ENCODE measurements around the gene TMEM250.

DNA sequence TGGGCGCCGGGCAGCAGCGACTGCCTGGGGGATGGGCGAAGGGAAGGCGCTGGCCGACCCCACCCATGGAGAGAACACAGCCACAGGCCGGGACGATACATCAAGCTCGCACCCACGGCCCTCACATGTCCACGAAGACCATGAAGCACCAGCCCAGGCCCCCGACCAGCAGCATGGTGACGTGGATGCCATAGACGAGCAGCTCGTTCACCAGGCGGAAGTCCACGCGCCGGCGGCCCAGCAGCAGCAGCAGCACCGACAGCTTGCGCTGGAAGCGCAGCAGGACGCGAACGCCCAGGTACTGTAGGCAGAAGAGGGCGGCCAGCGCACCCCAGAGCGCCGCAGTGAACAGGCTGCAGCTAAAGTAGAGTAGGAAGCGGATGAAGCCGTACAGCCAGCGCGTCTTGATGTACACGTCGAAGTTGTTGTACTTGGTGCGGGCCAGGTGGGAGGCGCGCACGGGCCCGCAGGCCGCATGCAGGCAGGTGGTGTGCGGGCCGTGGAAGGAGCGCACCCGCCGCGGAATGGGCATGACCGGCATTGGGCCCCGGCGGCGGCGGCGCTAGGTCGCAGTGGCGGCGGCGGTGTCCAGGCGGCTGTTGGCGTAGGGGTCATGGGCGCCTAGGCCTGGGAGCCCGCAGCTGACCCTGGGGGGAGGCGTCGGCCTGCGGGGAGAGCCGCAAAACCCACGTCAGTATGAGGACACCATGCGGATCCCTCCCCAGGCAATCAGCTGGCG lies 2.1 kb downstream of the TMEM250 start:
- TF ChIP-seq, protein P1, sequence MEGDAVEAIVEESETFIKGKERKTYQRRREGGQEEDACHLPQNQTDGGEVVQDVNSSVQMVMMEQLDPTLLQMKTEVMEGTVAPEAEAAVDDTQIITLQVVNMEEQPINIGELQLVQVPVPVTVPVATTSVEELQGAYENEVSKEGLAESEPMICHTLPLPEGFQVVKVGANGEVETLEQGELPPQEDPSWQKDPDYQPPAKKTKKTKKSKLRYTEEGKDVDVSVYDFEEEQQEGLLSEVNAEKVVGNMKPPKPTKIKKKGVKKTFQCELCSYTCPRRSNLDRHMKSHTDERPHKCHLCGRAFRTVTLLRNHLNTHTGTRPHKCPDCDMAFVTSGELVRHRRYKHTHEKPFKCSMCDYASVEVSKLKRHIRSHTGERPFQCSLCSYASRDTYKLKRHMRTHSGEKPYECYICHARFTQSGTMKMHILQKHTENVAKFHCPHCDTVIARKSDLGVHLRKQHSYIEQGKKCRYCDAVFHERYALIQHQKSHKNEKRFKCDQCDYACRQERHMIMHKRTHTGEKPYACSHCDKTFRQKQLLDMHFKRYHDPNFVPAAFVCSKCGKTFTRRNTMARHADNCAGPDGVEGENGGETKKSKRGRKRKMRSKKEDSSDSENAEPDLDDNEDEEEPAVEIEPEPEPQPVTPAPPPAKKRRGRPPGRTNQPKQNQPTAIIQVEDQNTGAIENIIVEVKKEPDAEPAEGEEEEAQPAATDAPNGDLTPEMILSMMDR (optimal IDR thresholded peaks at IDR 0.05 in 1 of 3, IDR thresholded peaks at IDR 0.05 in 1 of 3, conservative IDR thresholded peaks at IDR 0.05 in 1 of 3; ENCODE audit: extremely low read depth in 1 of 3, insufficient read depth in 2 of 3, low read length in 3 of 3): no peak
- TF ChIP-seq EZH2 (IDR thresholded peaks at IDR 0.05; ENCODE audit: low read length): no peak

All from keratinocyte (primary cell).